IMR-90 (cell line): ENCODE data around the gene DZIP3. TPM values are rescaled to one million over a fixed set of nuclear protein-coding genes. Genes with fewer than 3 reads are reported as not detected.

Experiments used
- ATAC-seq: fragments of 200-7000 bp; cut with Tn5 transposase; 2 replicates; pipeline ENCODE4 v1.9.1; 2020; ENCODE audit warnings: low read depth, mild to moderate bottlenecking, moderate library complexity
- BruUV-seq: library from RNA; stranded (reverse); fragments of 400-500 nt; replicated peaks from 2 replicates; lab custom pipeline; 2021; lab: Mats Ljungman, UMichigan
- CTCF ChIA-PET: fragments of 300-600 bp; formaldehyde crosslinking; extraction: SDS; loops from one replicate; lab custom pipeline; 2021; ENCODE audit warnings: antibody characterized with exemption; lab: Yijun Ruan, JAX
- POLR2A ChIA-PET: fragments of 300-600 bp; sonication (Branson Sonifier 250); formaldehyde crosslinking; loops from one replicate; lab custom pipeline; 2022; ENCODE audit warnings: antibody characterized with exemption; ENCODE audit not compliant: unreplicated experiment; lab: Charles Lee
- DNase-seq: peaks from one replicate; pipeline ENCODE4 v3.0.0; 2013
- H2AFZ ChIP-seq: replicated peaks from 2 replicates; pipeline ENCODE3; 2013; ENCODE audit warnings: low read length, mild to moderate bottlenecking; ENCODE audit not compliant: poor library complexity
- H2AK5ac ChIP-seq: 2 replicates; pipeline ENCODE4 v1.6.1; 2013; ENCODE audit warnings: low read depth, low read length, inconsistent platforms
- H2AK9ac ChIP-seq: replicated peaks from 2 replicates; pipeline ENCODE3; 2013; ENCODE audit warnings: mild to moderate bottlenecking, low read depth, low read length, moderate library complexity; ENCODE audit not compliant: poor library complexity
- H2BK120ac ChIP-seq: 2 replicates; pipeline ENCODE4 v1.6.1; 2013; ENCODE audit warnings: low read depth, low read length, inconsistent platforms
- H2BK15ac ChIP-seq: 3 replicates; pipeline ENCODE4 v1.6.1; 2013; ENCODE audit warnings: low read depth, low read length, inconsistent platforms
- H2BK20ac ChIP-seq: 2 replicates; pipeline ENCODE4 v1.6.1; 2013; ENCODE audit warnings: low read depth, mild to moderate bottlenecking, inconsistent platforms, low read length, moderate library complexity
- H2BK5ac ChIP-seq: 2 replicates; pipeline ENCODE4 v1.6.1; 2013; ENCODE audit warnings: mild to moderate bottlenecking, low read depth, low read length, inconsistent platforms; ENCODE audit not compliant: poor library complexity, severe bottlenecking
- H3K14ac ChIP-seq: replicated peaks from 2 replicates; pipeline ENCODE4 v1.6.1; 2013; ENCODE audit warnings: low read depth, low read length, inconsistent platforms
- H3K18ac ChIP-seq: 2 replicates; pipeline ENCODE4 v1.6.1; 2013; ENCODE audit warnings: low read depth, low read length, control low read depth
- H3K23ac ChIP-seq: 2 replicates; pipeline ENCODE4 v1.6.1; 2013; ENCODE audit warnings: low read depth, low read length, inconsistent platforms
- H3K27ac ChIP-seq: 2 replicates; pipeline ENCODE4 v1.5.1; 2013; ENCODE audit warnings: mild to moderate bottlenecking, control low read depth, low read length; ENCODE audit not compliant: insufficient read depth
- H3K27me3 ChIP-seq: 2 replicates; pipeline ENCODE4 v1.6.1; 2013; ENCODE audit warnings: low read length; ENCODE audit not compliant: control insufficient read depth, insufficient read depth
- H3K36me3 ChIP-seq: 2 replicates; pipeline ENCODE4 v1.6.1; 2013; ENCODE audit warnings: low read length, mixed read lengths; ENCODE audit not compliant: control insufficient read depth, insufficient read depth
- H3K4ac ChIP-seq: 2 replicates; pipeline ENCODE4 v1.6.1; 2013; ENCODE audit warnings: low read depth, low read length, inconsistent platforms
- H3K4me1 ChIP-seq: 2 replicates; pipeline ENCODE4 v1.6.1; 2013; ENCODE audit warnings: low read length, mixed read lengths; ENCODE audit not compliant: control insufficient read depth, insufficient read depth
- H3K4me2 ChIP-seq: 2 replicates; pipeline ENCODE4 v1.6.1; 2013; ENCODE audit warnings: low read depth, mild to moderate bottlenecking, control low read depth, low read length, moderate library complexity
- H3K4me3 ChIP-seq: 2 replicates; pipeline ENCODE4 v1.5.1; 2013; ENCODE audit warnings: low read depth, mild to moderate bottlenecking, control low read depth, low read length, moderate library complexity; ENCODE audit not compliant: insufficient read depth
- H3K56ac ChIP-seq: 2 replicates; pipeline ENCODE4 v1.6.1; 2013; ENCODE audit warnings: low read length, inconsistent platforms; ENCODE audit not compliant: insufficient read depth; ENCODE audit errors: extremely low read depth
- H3K79me1 ChIP-seq, 2 experiments: 2 replicates each; pipeline ENCODE4 v1.6.1; 2013; ENCODE audit warnings: low read length in 2 of 2, inconsistent platforms in 1 of 2, low read depth in 1 of 2
- H3K9ac ChIP-seq: 2 replicates; pipeline ENCODE4 v1.6.1; 2013; ENCODE audit warnings: low read depth, low read length, control low read depth
- H3K9me1 ChIP-seq: 2 replicates; pipeline ENCODE4 v1.6.1; 2013; ENCODE audit warnings: low read length, inconsistent platforms; ENCODE audit not compliant: insufficient read depth
- H3K9me3 ChIP-seq: 2 replicates; pipeline ENCODE4 v1.6.1; 2013; ENCODE audit warnings: low read length; ENCODE audit not compliant: control insufficient read depth, insufficient read depth
- H4K20me1 ChIP-seq: 2 replicates; pipeline ENCODE4 v1.6.1; 2013; ENCODE audit warnings: low read length, inconsistent platforms; ENCODE audit not compliant: insufficient read depth
- H4K5ac ChIP-seq: 2 replicates; pipeline ENCODE4 v1.6.1; 2013; ENCODE audit warnings: mild to moderate bottlenecking, low read depth, low read length, control low read depth
- H4K8ac ChIP-seq, 2 experiments: 2 replicates each; pipeline ENCODE4 v1.6.1; 2013; ENCODE audit warnings: low read depth in 2 of 2, low read length in 2 of 2, control low read depth in 1 of 2, inconsistent platforms in 1 of 2
- H4K91ac ChIP-seq: 2 replicates; pipeline ENCODE4 v1.6.1; 2013; ENCODE audit warnings: low read depth, low read length, inconsistent platforms; ENCODE audit not compliant: insufficient read depth
- BHLHE40 ChIP-seq: fragments of 150-350 bp; IDR thresholded peaks from 2 replicates; pipeline ENCODE4 v1.6.1; 2016; ENCODE audit warnings: mild to moderate bottlenecking, low read depth, low read length
- CEBPB ChIP-seq: IDR thresholded peaks from 2 replicates; pipeline ENCODE4 v1.6.1; 2012; ENCODE audit warnings: low read depth, low read length, improper control_type of control experiment
- CHD1 ChIP-seq: IDR thresholded peaks from 2 replicates; pipeline ENCODE4 v1.6.1; 2012; ENCODE audit warnings: low read depth, low read length, improper control_type of control experiment
- CTCF ChIP-seq: conservative IDR thresholded peaks from 2 replicates; pipeline ENCODE4 v1.5.1; 2012; ENCODE audit warnings: mild to moderate bottlenecking, low read depth, low read length, improper control_type of control experiment
- ELK1 ChIP-seq: fragments of 150-350 bp; IDR thresholded peaks from 2 replicates; pipeline ENCODE4 v1.6.1; 2016; ENCODE audit warnings: low read depth, mild to moderate bottlenecking, low read length, moderate library complexity, borderline replicate concordance
- FOS ChIP-seq: fragments of 150-350 bp; IDR thresholded peaks from 2 replicates; pipeline ENCODE4 v1.6.1; 2016; ENCODE audit warnings: low read depth, low read length
- MAFK ChIP-seq: IDR thresholded peaks from 2 replicates; pipeline ENCODE4 v1.6.1; 2012; ENCODE audit warnings: low read depth, low read length, improper control_type of control experiment
- MAZ ChIP-seq: IDR thresholded peaks from 2 replicates; pipeline ENCODE4 v1.6.1; 2012; ENCODE audit warnings: low read depth, mild to moderate bottlenecking, low read length, improper control_type of control experiment, moderate library complexity, borderline replicate concordance
- MXI1 ChIP-seq: IDR thresholded peaks from 2 replicates; pipeline ENCODE4 v1.6.1; 2012; ENCODE audit warnings: low read depth, mild to moderate bottlenecking, low read length, moderate library complexity, borderline replicate concordance
- NFE2L2 ChIP-seq: fragments of 150-350 bp; IDR thresholded peaks from 2 replicates; pipeline ENCODE4 v1.6.1; 2016; ENCODE audit warnings: low read depth, mild to moderate bottlenecking, low read length
- POLR2A ChIP-seq: IDR thresholded peaks from 2 replicates; pipeline ENCODE4 v1.6.1; 2012; ENCODE audit warnings: mild to moderate bottlenecking, low read depth, low read length
- RAD21 ChIP-seq: IDR thresholded peaks from 2 replicates; pipeline ENCODE4 v1.6.1; 2012; ENCODE audit warnings: low read length, improper control_type of control experiment
- RCOR1 ChIP-seq: IDR thresholded peaks from 2 replicates; pipeline ENCODE4 v1.6.1; 2012; ENCODE audit warnings: mild to moderate bottlenecking, low read length, improper control_type of control experiment; ENCODE audit not compliant: insufficient replicate concordance
- RFX5 ChIP-seq: IDR thresholded peaks from 2 replicates; pipeline ENCODE4 v1.8.0; 2012; ENCODE audit warnings: low read depth, mild to moderate bottlenecking, low read length, moderate library complexity
- SMC3 ChIP-seq: fragments of 150-350 bp; IDR thresholded peaks from 2 replicates; pipeline ENCODE4 v1.6.1; 2016; ENCODE audit warnings: low read depth, mild to moderate bottlenecking, antibody characterized with exemption, low read length, moderate library complexity
- WGBS, 2 experiments: methylation state at CpG; one replicate each; pipeline versions ENCODE4 v1.1.5 to v1.1.7; 2013; ENCODE audit warnings: missing lambda C conversion rate in 2 of 2; ENCODE audit not compliant: insufficient read length in 1 of 2; ENCODE audit errors: extremely low coverage in 2 of 2; 5-methylcytosine and 5-hydroxymethylcytosine counted together
- dilution Hi-C: fragments of 300-500 bp; cut with HindIII; formaldehyde crosslinking; loops from one replicate; pipeline ENCODE4 v1.14.3; 2018; ENCODE audit warnings: low sequenced_read_pairs; ENCODE audit not compliant: unreplicated experiment
- in situ Hi-C: fragments of 300-500 bp; cut with MboI; formaldehyde crosslinking; loops from 3 replicates; pipeline ENCODE4 v1.14.3; 2019; ENCODE audit warnings: low sequenced_read_pairs, inconsistent platforms, mixed read lengths
- intact Hi-C: fragments of 100-400 bp; cut with micrococcal nuclease; formaldehyde crosslinking; loops from 2 replicates; pipeline ENCODE4 v1.10.0; 2022
- polyA plus RNA-seq, 3 experiments: library from polyadenylated mRNA; depleted of rRNA; stranded (reverse); fragments of >200 nt; gene quantifications; 2 replicates each; pipeline ENCODE4 v1.2.3, GENCODE V29; 2012; ENCODE audit warnings: low replicate concordance in 1 of 3
- total RNA-seq: library from RNA; depleted of rRNA; stranded (reverse); fragments of >200 nt; gene quantifications from 2 replicates; pipeline ENCODE4 v1.2.3, GENCODE V29; 2012
- TF ChIP-seq, protein P1 (sequence below): fragments of 150-350 bp; IDR thresholded peaks from 2 replicates; pipeline ENCODE4 v1.6.1; 2017; ENCODE audit warnings: mild to moderate bottlenecking, antibody characterized with exemption, low read length, low read depth

Gene DZIP3
- total and polyA plus RNA-seq, 2 of the 4 experiments (the other 2 are of a cell fraction) = 7.0 to 9.9 TPM

DNA sequence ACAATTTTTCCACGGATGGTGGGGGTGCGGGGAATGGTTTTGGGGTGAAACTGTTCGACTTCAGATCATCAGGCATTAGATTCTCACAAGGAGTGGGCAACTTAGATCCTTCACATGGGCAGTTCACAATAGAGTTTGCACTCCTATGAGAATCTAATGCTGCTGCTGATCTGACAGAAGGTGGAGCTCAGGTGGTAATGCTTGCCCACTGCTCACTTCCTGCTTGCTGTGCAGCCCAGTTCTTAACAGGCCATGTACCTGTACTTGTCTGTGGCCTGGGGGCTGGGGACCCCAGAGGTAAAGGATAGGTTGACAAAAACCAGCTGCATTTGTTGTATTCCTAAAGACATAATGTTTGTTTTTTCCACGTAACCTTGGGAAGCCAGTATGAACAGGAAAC is 16.0 kb downstream of the DZIP3 start:
- Histone ChIP-seq H3K23ac (no peak overlapping the region), H3K27ac (no peak overlapping the region), H3K79me1 (0 out of 4 replicates have a peak, but pooled peaks cover 0 to 3% of the 10 kb centered on the region in 2 experiments), H4K5ac (no peak overlapping the region), H3K36me3 (no peaks in the 10 kb centered on the region), H3K27me3 (no peaks in the 10 kb centered on the region), H3K4me3 (no peak overlapping the region), H3K14ac (no peak overlapping the region), H2BK20ac (no peak overlapping the region), H3K4me2 (no peak overlapping the region), H3K9me3 (no peaks in the 10 kb centered on the region), H2BK15ac (no peak overlapping the region), H4K8ac (no peak overlapping the region), H3K9ac (no peak overlapping the region), H2BK120ac (no peak overlapping the region), H4K91ac (no peak overlapping the region), H2AK9ac (no peak overlapping the region), H3K18ac (no peak overlapping the region), H2AK5ac (no peak overlapping the region), H2BK5ac (no peak overlapping the region), H3K56ac (no peak overlapping the region), H2AFZ (no peak overlapping the region), H3K9me1 (no peaks in the 10 kb centered on the region), H4K20me1 (no peaks in the 10 kb centered on the region), H3K4ac (no peak overlapping the region), H3K4me1 (no peaks in the 10 kb centered on the region)
- no TSS peak for BruUV-seq
- in situ Hi-C loops (no loop called here), dilution Hi-C loops (no loop called here), intact Hi-C loops (no loop called here)
- DNase-seq (no peak), ATAC-seq (no peak)
- CTCF ChIA-PET = no interaction called here
- TF ChIP-seq CHD1 = no peak
- TF ChIP-seq MXI1 = no peak
- no peak for TF ChIP-seq CTCF
- no peak for TF ChIP-seq MAZ
- no peak for TF ChIP-seq ELK1
- TF ChIP-seq SMC3 = no peak
- TF ChIP-seq FOS = no peak
- TF ChIP-seq RFX5 = no peak
- TF ChIP-seq RCOR1 = no peak
- TF ChIP-seq POLR2A = no peak
- no peak for TF ChIP-seq RAD21
- TF ChIP-seq, protein P1, sequence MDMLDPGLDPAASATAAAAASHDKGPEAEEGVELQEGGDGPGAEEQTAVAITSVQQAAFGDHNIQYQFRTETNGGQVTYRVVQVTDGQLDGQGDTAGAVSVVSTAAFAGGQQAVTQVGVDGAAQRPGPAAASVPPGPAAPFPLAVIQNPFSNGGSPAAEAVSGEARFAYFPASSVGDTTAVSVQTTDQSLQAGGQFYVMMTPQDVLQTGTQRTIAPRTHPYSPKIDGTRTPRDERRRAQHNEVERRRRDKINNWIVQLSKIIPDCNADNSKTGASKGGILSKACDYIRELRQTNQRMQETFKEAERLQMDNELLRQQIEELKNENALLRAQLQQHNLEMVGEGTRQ = no peak
- TF ChIP-seq CEBPB = no peak
- no peak for TF ChIP-seq MAFK
- TF ChIP-seq NFE2L2 = no peak
- TF ChIP-seq BHLHE40 = no peak
- POLR2A ChIA-PET = no interaction called here
- WGBS, 2 experiments = 67% methylated on average over 2 of the region's 4 CpGs; no CpG with 5 or more reads in 1 of the 2 experiments
